Activated B cell treated with CpG ODN at 0.5 μM for 24 hours (primary cell): Measurements from ENCODE around the gene MEF2C. TPM values are rescaled to one million over a fixed set of nuclear protein-coding genes. Genes with fewer than 3 reads are reported as not detected.

Source experiments
- ATAC-seq: fragments of 200-7000 bp; cut with Tn5 transposase; one replicate; pipeline ENCODE4 v1.10.0; 2021; ENCODE audit warnings: low read depth, mild to moderate bottlenecking, moderate library complexity
- CTCF ChIA-PET: fragments of 350-600 bp; sonication (Branson Sonifier 250); formaldehyde crosslinking; loops from one replicate; lab custom pipeline; 2021; ENCODE audit warnings: antibody characterized with exemption; lab: Charles Lee
- POLR2A ChIA-PET: fragments of 350-600 bp; sonication (Branson Sonifier 250); formaldehyde crosslinking; loops from one replicate; lab custom pipeline; 2021; ENCODE audit warnings: antibody characterized with exemption; lab: Charles Lee
- DNase-seq: peaks from one replicate; pipeline ENCODE4 v3.0.0; 2022
- H3K27ac Mint-ChIP-seq: one replicate; pipeline ENCODE4 v1.8.0; 2020; ENCODE audit warnings: mixed read lengths
- H3K27me3 Mint-ChIP-seq: one replicate; pipeline ENCODE4 v1.8.0; 2021; ENCODE audit warnings: mixed read lengths
- H3K36me3 Mint-ChIP-seq: one replicate; pipeline ENCODE4 v1.8.0; 2021; ENCODE audit warnings: low read depth, mixed read lengths
- H3K4me1 Mint-ChIP-seq: one replicate; pipeline ENCODE4 v1.8.0; 2021; ENCODE audit warnings: mixed read lengths
- H3K4me3 Mint-ChIP-seq: one replicate; pipeline ENCODE4 v1.8.0; 2020; ENCODE audit warnings: mild to moderate bottlenecking, mixed read lengths
- H3K9me3 Mint-ChIP-seq: one replicate; pipeline ENCODE4 v1.8.0; 2020; ENCODE audit warnings: mixed read lengths
- intact Hi-C: fragments of 100-400 bp; cut with micrococcal nuclease; formaldehyde crosslinking; loops from one replicate; pipeline ENCODE4 v1.15.1; 2024
- total RNA-seq: library from RNA; stranded (reverse); gene quantifications from 2 replicates; pipeline ENCODE4 v1.2.3, GENCODE V29; 2022
- TF ChIP-seq, protein P1 (sequence below): fragments of 200-600 bp; IDR thresholded peaks from one replicate; pipeline ENCODE4 v1.8.0; 2022; ENCODE audit warnings: antibody characterized with exemption, mild to moderate bottlenecking

The MEF2C gene
- total RNA-seq, 1 donor from 2014 or later = 359 TPM

DNA sequence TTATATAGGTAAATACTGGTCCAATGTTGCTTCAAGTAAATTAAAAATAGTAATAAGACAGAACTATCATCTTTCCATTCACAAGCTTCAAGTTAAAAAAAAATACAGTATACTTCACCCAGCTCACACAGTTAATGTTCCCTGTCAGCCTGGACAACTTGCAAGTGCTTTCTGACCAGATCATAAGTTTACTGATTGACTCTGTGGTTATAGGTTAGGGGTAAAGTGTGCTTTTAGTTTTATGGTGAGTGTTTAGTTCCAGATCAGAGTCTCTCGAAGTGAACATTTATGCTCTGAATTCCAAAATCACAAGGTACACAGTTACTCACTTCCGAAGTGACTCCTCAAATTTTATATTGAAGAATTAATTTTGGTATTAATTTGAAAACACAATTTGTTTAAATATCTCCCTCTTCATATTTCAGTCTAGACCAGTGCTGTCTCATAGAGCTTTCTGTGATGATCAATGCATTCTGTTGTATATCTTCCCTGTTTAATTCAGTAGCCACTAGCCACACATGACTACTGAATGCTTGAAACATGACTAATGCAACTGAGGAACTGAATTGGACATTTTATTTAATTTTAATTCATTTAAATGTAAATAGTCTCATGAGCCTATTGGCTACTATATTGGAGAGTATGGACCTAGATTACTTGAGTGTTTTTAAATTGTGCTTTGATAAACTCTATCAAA is 90.7 kb downstream of the MEF2C start:
- peak; percentile 21 for ATAC-seq
- H3K36me3 Mint-ChIP-seq = peaks cover 58% of the 10 kb centered on the region
- POLR2A ChIA-PET = interaction anchor here (0.6 to 1.3 kb wide), 2 partner anchors 33 to 60 kb away, joined by 3 to 4 read pairs; no protein-coding TSS in a partner anchor
- no peak for DNase-seq
- intact Hi-C loops = loop anchor here (2.0 kb wide), 1 partner anchor 15 kb away; no protein-coding TSS in a partner anchor
- no peak overlapping the region for H3K4me3 Mint-ChIP-seq
- CTCF ChIA-PET = no interaction called here
- TF ChIP-seq, protein P1, sequence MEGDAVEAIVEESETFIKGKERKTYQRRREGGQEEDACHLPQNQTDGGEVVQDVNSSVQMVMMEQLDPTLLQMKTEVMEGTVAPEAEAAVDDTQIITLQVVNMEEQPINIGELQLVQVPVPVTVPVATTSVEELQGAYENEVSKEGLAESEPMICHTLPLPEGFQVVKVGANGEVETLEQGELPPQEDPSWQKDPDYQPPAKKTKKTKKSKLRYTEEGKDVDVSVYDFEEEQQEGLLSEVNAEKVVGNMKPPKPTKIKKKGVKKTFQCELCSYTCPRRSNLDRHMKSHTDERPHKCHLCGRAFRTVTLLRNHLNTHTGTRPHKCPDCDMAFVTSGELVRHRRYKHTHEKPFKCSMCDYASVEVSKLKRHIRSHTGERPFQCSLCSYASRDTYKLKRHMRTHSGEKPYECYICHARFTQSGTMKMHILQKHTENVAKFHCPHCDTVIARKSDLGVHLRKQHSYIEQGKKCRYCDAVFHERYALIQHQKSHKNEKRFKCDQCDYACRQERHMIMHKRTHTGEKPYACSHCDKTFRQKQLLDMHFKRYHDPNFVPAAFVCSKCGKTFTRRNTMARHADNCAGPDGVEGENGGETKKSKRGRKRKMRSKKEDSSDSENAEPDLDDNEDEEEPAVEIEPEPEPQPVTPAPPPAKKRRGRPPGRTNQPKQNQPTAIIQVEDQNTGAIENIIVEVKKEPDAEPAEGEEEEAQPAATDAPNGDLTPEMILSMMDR = no peak
- H3K27me3 Mint-ChIP-seq = no peaks in the 10 kb centered on the region
- peaks cover 6% of the 10 kb centered on the region for H3K9me3 Mint-ChIP-seq
- peak overlapping the region; percentile 57 for H3K27ac Mint-ChIP-seq
- H3K4me1 Mint-ChIP-seq = peaks cover 51% of the 10 kb centered on the region

DNA sequence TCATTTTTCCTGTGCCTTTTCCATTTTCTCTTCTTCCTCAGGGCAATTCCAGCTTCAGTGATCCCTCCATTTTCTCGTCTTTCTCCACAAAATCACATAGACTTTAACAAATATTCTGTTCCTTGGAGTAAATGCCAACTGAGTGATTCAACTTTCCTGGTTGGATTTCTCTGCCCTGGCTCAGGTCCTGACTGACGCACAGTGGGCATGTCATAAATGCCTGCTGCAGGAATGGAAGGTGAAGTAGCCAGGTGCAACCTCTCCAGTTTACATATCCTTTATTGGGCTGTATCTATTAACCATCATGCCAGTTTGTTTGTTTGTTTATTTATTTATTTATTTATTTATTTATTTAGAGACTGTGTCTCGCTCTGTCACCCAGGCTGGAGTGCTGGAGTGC is 95.1 kb downstream of the MEF2C start:
- peaks cover 37% of the 10 kb centered on the region for H3K36me3 Mint-ChIP-seq
- ATAC-seq (no peak), DNase-seq (no peak)
- H3K27ac Mint-ChIP-seq = peak overlapping the region; percentile 51
- H3K27me3 Mint-ChIP-seq = no peaks in the 10 kb centered on the region
- ChIA-PET CTCF (interaction anchor here (2.8 kb wide), 1 partner anchor 59 kb away, joined by 11 read pairs; no protein-coding TSS in a partner anchor), POLR2A (interaction anchor here (1.5 kb wide), 1 partner anchor 54 kb away, joined by 4 read pairs; no protein-coding TSS in a partner anchor)
- intact Hi-C loops = loop anchor here (2.0 kb wide), 1 partner anchor 39 kb away; no protein-coding TSS in a partner anchor
- TF ChIP-seq, protein P1 = no peak
- no peaks in the 10 kb centered on the region for H3K9me3 Mint-ChIP-seq
- H3K4me1 Mint-ChIP-seq = peaks cover 62% of the 10 kb centered on the region
- no peak overlapping the region for H3K4me3 Mint-ChIP-seq

DNA sequence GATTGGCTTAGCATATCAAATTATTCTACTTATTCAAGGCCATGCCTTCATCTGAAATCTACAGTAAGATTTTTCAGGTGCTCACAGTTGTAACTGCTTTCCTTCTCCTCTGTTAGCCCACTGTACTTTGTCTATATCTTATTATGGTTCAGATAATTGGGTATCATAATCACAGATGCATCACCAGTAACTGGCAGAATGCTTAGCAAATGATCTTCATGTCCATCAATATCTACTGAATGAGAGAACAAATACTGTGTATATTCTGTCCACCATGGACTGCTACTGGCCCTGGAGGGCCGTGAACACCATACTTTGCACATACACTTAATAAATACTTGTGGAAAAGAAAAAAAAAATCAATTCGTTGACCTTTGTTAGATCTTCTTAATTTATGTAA is 96.2 kb downstream of the MEF2C start:
- TF ChIP-seq, protein P1 = no peak
- H3K9me3 Mint-ChIP-seq = no peaks in the 10 kb centered on the region
- no peaks in the 10 kb centered on the region for H3K27me3 Mint-ChIP-seq
- DNase-seq = no peak
- POLR2A ChIA-PET = interaction anchor here (1.5 to 2.0 kb wide), 3 partner anchors 53 to 97 kb away, joined by 4 to 10 read pairs (median 9); partner anchors contain the start of gene MEF2C
- intact Hi-C loops = loop anchor here (2.0 kb wide), 1 partner anchor 40 kb away; no protein-coding TSS in a partner anchor
- H3K27ac Mint-ChIP-seq = peak overlapping the region; percentile 66
- peak overlapping the region; percentile 1 for H3K4me3 Mint-ChIP-seq
- H3K36me3 Mint-ChIP-seq = peaks cover 37% of the 10 kb centered on the region
- CTCF ChIA-PET = interaction anchor here (2.8 kb wide), 1 partner anchor 58 kb away, joined by 11 read pairs; no protein-coding TSS in a partner anchor
- peaks cover 61% of the 10 kb centered on the region for H3K4me1 Mint-ChIP-seq
- no peak for ATAC-seq

DNA sequence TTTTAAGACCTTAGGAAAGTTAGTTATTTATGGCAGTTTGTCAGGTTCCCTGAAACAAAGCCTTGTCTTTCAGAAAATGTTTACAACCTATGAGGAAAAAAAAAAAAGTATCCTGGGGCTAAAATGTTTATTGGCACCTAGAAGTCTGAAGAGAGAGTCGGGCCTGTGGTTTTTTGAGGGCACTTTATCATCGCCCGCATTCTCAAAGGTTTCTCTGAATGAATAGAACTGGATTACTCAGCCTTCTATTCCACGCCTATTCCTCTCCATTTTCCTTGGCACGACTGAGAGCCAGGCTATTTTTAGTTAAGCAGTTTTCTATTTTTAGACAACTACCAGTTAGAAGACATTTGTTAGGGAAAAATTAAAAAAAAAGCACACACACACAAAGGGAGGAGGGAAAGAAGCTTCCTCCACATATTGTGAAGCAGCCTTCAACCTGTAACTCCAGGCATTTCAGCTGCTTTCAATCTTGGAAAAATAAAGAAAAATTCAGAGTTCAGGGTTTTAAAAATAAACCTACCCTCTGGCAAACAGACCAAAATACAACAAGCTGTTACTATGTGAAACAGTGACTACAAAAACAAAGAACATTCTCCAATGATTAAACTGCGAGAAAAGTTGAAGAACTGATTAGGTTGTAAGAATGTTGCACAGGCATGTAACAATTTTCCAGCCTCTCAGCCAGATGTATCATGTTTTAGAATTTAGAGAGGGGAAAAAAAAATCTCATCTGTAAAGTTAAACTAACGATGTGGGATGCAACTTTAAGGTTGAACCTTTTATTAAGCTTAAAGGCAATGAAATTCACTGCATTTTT is 97.0 kb downstream of the MEF2C start:
- H3K36me3 Mint-ChIP-seq = peaks cover 44% of the 10 kb centered on the region
- H3K9me3 Mint-ChIP-seq = no peaks in the 10 kb centered on the region
- TF ChIP-seq, protein P1 = no peak
- peak overlapping the region; percentile 67 for H3K4me3 Mint-ChIP-seq
- ChIA-PET POLR2A (interaction anchor here (0.7 to 2.0 kb wide), 7 partner anchors 20 to 1376 kb away, joined by 3 to 10 read pairs (median 3); partner anchors contain the start of gene MEF2C), CTCF (interaction anchor here (0.7 to 1.2 kb wide), 4 partner anchors 43 to 703 kb away, joined by 3 to 4 read pairs (median 3); partner anchors contain the start of gene MEF2C)
- intact Hi-C loops = loop anchor here (2.0 kb wide), 2 partner anchors 41 to 53 kb away; no protein-coding TSS in a partner anchor
- peak overlapping the region; percentile 86 for H3K27ac Mint-ChIP-seq
- DNase-seq (no peak), ATAC-seq (no peak)
- no peaks in the 10 kb centered on the region for H3K27me3 Mint-ChIP-seq
- H3K4me1 Mint-ChIP-seq = peaks cover 67% of the 10 kb centered on the region
